Activated naive CD4-positive, alpha-beta T cell treated with anti-CD3 and anti-CD28 coated beads for 36 hours (primary cell): ENCODE data around the gene ELMOD3. TPM values are rescaled to one million over a fixed set of nuclear protein-coding genes. Genes with fewer than 3 reads are reported as not detected.
A peak's percentile ranks its signal among the peaks of the same experiment; 100 is the strongest.
"Not testable (repeated sequence)": the region's sequence is repeated elsewhere in the genome, so short reads cannot be mapped to it uniquely, and the experiment has no call there.

Experiments
- CTCF ChIA-PET: fragments of 350-600 bp; sonication (Branson Sonifier 250); formaldehyde crosslinking; loops from one replicate; lab custom pipeline; 2021; ENCODE audit warnings: antibody characterized with exemption; lab: Charles Lee
- DNase-seq: peaks from one replicate; pipeline ENCODE4 v3.0.0-alpha.2; 2020
- H3K27ac Mint-ChIP-seq: one replicate; pipeline ENCODE4 v1.8.0; 2021; ENCODE audit warnings: mild to moderate bottlenecking, mixed read lengths
- H3K27me3 Mint-ChIP-seq: one replicate; pipeline ENCODE4 v1.8.0; 2021; ENCODE audit warnings: low read depth, mixed read lengths
- H3K36me3 Mint-ChIP-seq: one replicate; pipeline ENCODE4 v1.8.0; 2021; ENCODE audit warnings: low read depth, mixed read lengths
- H3K4me1 Mint-ChIP-seq: one replicate; pipeline ENCODE4 v1.8.0; 2021; ENCODE audit warnings: low read depth, mixed read lengths
- H3K4me3 Mint-ChIP-seq: one replicate; pipeline ENCODE4 v1.8.0; 2021; ENCODE audit warnings: mild to moderate bottlenecking, moderate library complexity, mixed read lengths
- H3K9me3 Mint-ChIP-seq: one replicate; pipeline ENCODE4 v1.8.0; 2021; ENCODE audit warnings: mixed read lengths
- intact Hi-C: fragments of 100-400 bp; cut with micrococcal nuclease; formaldehyde crosslinking; loops from one replicate; pipeline ENCODE4 v1.15.1; 2023
- total RNA-seq, 2 experiments: library from RNA; stranded (reverse); gene quantifications; one replicate each; pipeline ENCODE4 v1.2.3, GENCODE V29; 2021

Gene ELMOD3
- total RNA-seq, 2 experiments from 2014 or later: 14.8 to 15.4 TPM

DNA sequence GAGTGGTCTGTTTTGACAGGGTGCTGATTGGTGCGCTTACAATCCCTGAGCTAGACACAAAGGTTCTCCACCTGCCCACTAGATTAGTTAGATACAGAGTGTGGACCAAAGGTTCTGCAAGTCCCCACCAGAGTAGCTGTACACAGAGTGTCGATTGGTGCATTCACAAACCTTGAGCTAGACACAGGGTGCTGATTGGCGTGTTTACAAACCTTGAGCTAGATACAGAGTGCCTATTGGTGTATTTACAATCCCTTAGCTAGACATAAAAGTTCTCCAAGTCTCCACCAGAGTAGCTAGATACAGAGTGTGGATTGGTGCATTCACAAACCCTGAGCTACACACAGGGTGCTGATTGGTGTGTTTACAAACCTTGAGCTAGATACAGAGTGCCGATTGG, 20.7 kb upstream of the ELMOD3 start:
- H3K27me3 Mint-ChIP-seq, DNase-seq, H3K36me3 Mint-ChIP-seq, H3K9me3 Mint-ChIP-seq, intact Hi-C loops, H3K4me3 Mint-ChIP-seq, H3K27ac Mint-ChIP-seq, H3K4me1 Mint-ChIP-seq: not testable (repeated sequence)
- CTCF ChIA-PET: interaction anchor here (0.6 kb wide), 1 partner anchor 267 kb away, joined by 3 read pairs; no protein-coding TSS in a partner anchor

DNA sequence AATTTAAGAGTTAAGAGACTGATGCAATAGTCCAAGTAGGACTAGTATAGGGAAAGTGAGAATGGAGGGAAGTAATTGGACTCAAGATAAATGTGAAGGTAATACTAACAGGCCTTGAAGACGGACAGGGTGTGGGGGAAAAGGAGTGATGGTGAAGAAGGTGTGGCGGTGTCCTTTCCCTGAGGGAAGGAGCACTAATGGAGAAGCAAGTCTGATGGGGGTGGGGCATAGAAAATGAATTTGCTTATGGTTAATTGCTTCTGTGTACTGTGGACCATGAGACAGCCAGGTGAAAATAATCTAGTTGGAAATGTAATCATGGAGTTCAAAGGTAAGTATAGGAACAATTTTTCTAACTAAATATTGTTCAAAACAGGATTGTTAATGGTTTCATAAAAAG, 19.6 kb upstream of the ELMOD3 start:
- intact Hi-C loops: no loop called here
- no peak for DNase-seq
- Mint-ChIP-seq H3K36me3 (no peaks in the 10 kb centered on the region), H3K27me3 (no peaks in the 10 kb centered on the region), H3K27ac (no peak overlapping the region), H3K9me3 (no peaks in the 10 kb centered on the region), H3K4me1 (no peaks in the 10 kb centered on the region), H3K4me3 (no peak overlapping the region)
- CTCF ChIA-PET: no interaction called here

DNA sequence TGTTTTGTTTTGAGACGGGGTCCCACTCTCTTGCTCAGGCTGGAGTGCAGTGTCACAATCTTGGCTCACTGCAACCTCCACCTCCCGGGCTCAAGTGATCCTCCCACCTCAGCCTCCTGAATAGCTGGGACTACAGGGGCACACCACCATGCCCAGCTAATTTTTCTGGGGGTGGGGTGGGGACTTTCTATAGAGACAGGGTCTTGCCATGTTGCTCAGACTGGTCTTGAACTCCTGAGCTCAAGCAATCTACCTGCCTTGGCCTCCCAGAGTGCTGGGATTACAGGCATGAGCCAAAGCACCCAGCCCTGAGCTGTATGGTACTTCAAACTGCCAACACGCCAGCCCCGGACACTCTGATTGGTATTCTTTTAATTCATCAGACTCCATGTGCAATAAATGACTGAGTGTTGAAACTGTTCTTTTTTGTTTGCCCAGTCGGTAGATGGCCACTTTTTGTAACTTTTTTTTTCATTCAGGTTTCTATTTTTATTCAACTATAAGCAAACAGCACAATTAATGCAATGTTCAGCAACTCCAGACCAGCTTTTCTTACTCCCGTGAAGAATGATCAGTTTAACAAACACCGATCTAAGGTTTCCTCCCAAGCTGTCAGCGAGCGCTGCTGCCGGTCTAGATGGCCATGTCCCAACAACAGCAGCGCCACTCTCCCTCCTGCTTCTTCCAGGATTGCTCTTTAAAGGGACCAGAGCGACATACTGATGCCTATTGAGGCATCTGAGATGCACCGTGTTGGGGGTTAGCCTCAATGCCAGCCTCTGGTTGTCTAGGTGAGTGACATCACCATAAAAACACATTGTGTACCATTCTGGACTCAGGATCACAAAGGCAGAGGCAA, 14.3 kb upstream of the ELMOD3 start:
- intact Hi-C loops: no loop called here
- H3K27ac Mint-ChIP-seq: no peak overlapping the region
- CTCF ChIA-PET: interaction anchor here (1.7 kb wide), 1 partner anchor 9 kb away, joined by 3 read pairs; no protein-coding TSS in a partner anchor
- DNase-seq: no peak
- no peak overlapping the region for H3K4me3 Mint-ChIP-seq
- no peaks in the 10 kb centered on the region for H3K4me1 Mint-ChIP-seq
- H3K36me3 Mint-ChIP-seq: peaks cover 7% of the 10 kb centered on the region
- no peaks in the 10 kb centered on the region for H3K9me3 Mint-ChIP-seq
- H3K27me3 Mint-ChIP-seq: no peaks in the 10 kb centered on the region

DNA sequence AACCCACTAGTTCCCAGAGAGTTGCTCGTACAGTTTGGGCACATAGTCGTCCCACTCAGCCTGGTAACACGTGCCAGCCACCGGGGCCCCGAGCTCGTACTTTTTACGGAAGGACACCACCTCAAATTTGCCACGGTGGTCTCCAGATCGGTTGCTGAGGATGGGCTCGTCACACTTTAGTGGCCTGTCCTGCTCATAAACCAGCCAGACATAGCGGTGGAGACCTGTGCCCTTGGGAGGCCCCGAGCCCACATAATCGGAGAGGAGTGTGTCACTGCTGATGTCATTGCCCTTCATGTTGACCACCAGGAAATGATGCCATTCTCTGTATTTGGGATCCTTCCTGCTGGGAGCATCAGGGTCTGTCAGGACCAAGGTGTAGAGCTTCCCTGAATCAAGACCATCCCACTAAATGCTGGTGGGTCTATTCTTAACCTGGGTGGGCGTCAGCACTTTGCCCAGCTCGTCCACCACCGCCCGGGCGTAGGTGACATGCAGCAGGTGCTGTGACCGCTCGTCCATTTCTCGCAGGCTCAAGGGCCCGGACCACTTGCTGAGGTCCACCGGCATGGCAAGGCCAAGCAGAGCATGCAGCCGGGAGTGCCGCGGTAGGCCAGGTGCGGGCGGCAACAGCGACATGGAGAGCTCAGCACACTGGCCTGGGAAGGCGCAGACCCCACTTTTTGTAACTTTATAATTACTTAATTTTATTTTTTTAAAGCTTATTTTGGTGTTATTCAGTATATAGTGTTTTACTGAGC, 13.1 kb upstream of the ELMOD3 start:
- Mint-ChIP-seq H3K4me1 (no peaks in the 10 kb centered on the region), H3K36me3 (peaks cover 7% of the 10 kb centered on the region), H3K27ac (no peak overlapping the region), H3K9me3 (no peaks in the 10 kb centered on the region), H3K27me3 (no peaks in the 10 kb centered on the region), H3K4me3 (no peak overlapping the region)
- intact Hi-C loops: no loop called here
- CTCF ChIA-PET: no interaction called here
- DNase-seq: no peak

DNA sequence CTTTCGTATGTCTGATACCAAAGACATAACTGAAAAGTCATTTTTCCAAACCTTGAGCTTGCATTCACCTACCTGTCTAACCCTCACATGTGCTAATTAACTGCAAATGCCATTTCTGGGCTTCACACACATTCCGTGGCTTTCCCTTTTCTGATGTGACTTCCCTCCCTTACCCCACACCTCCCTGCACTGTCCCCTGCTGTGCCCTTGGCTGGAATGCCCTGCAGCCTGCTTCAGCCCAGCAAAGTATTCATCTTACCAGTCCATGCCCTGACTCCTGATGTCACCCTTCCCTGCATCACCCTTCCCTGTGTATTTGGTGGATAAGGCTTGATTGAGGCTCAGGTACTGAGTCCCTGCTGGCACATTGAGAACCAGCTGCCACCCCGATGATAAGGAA, 12.4 kb upstream of the ELMOD3 start:
- CTCF ChIA-PET: no interaction called here
- Mint-ChIP-seq H3K4me3 (no peak overlapping the region), H3K36me3 (peaks cover 12% of the 10 kb centered on the region), H3K4me1 (no peaks in the 10 kb centered on the region), H3K9me3 (no peaks in the 10 kb centered on the region), H3K27me3 (no peaks in the 10 kb centered on the region), H3K27ac (no peak overlapping the region)
- no peak for DNase-seq
- intact Hi-C loops: no loop called here

DNA sequence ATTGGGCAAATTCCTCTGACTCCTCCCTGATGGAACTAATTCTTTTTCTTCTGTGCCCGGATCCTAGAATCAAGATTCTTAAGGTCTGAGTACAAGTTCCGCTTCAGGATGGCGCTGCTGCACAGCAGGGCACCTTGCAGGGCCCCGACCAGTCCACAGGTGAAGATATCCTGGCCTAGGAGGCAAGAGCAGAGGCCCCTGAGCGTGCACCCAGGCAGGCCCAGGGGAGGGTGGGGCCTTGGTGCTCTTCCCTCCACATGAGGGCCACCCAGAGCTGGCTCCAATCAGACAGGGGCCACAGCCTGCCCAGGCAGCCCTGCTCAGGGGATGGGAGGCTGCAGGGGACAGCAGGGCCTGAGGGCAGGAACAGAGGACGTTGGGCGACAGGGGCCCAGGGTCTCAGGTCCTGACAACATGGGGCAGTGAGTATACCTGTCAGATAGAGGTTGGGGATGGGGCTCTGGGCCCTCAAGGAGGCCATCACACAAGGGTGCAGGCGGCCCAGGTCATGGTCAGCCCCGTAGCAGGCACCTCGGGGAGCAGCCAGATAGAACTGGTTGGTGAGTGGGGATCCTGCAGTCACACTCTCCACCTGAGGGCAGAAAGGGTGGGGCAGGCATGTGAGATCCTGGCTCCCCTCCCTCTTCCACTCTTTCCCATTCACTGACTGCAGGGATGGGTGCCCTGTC, 11.2 kb upstream of the ELMOD3 start:
- H3K27ac Mint-ChIP-seq, H3K27me3 Mint-ChIP-seq, H3K4me1 Mint-ChIP-seq, CTCF ChIA-PET, H3K9me3 Mint-ChIP-seq, DNase-seq, intact Hi-C loops, H3K4me3 Mint-ChIP-seq: not testable (repeated sequence)
- H3K36me3 Mint-ChIP-seq: peaks cover 12% of the 10 kb centered on the region

DNA sequence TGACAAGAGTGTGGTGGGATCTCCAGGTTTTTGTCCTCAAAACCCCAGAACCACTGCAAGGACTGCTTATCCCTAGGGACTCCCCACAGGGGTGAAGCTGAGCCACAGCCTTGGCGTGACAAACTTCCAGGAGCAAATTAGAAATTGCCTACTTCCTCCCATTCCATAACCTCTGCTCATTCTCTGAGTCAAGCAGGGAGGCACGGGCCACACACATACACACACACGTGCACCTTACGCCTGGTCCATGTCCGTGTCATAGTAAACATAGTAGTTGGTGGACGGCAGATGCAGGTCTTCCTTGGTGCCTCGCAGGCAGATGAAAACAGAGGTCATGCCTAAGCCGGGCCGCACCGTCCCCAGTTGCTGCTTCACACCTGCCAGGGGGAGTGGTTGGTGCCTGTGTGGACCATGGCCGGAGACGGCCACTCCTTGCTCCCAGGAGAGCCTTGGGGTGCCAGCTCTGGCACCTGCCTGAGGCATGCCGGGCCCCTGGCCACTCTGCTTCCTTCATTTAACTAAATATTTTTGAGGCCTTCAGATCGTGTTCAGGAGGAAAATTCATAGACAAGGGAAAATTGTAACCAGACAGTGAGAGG, 10.1 kb upstream of the ELMOD3 start:
- no peaks in the 10 kb centered on the region for H3K4me1 Mint-ChIP-seq
- CTCF ChIA-PET: no interaction called here
- intact Hi-C loops: no loop called here
- H3K36me3 Mint-ChIP-seq: peaks cover 14% of the 10 kb centered on the region
- H3K9me3 Mint-ChIP-seq: no peaks in the 10 kb centered on the region
- no peak for DNase-seq
- H3K4me3 Mint-ChIP-seq: no peak overlapping the region
- no peak overlapping the region for H3K27ac Mint-ChIP-seq
- no peaks in the 10 kb centered on the region for H3K27me3 Mint-ChIP-seq

DNA sequence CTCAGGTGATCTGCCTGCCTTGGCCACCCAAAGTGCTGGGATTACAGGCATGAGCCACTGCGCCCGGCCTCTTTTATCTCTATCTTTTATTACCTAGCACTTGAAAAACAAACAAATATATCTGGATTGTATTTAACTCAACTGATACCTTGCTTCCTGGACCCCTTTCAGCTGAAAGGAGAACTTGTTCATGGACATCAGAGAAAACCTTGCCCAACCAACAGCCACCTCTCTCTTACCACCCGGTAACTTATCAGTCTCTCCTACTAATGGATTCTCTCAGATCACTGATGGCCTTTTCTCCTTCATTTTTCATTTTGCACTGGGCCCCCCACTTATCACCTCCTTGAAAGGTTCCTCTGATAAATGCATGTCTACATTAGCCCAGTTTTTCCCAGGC, 7.0 kb upstream of the ELMOD3 start:
- CTCF ChIA-PET: no interaction called here
- DNase-seq: no peak
- Mint-ChIP-seq H3K27ac (no peak overlapping the region), H3K36me3 (peaks cover 27% of the 10 kb centered on the region), H3K9me3 (no peaks in the 10 kb centered on the region), H3K4me1 (peaks cover 2% of the 10 kb centered on the region), H3K4me3 (no peak overlapping the region), H3K27me3 (no peaks in the 10 kb centered on the region)
- intact Hi-C loops: no loop called here

DNA sequence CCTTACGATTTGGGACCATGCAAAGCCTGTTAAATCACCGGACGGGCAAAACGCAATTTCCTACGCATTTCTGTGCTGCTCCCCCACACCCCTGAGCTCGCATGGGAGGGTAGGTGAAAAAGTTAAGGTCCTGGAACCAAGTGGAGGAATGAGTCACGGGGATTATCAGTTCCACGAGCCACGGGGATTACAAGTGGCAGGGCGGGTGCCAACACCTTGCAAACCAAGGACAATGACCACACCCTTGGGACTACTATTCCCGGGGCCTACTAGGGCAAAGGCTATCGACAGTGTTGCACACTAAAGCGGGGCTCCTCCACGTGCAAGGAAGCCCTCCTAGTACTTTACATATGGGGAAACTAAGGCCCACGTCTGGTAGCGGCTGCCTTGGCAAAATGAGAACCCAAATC, 688 bp upstream of the ELMOD3 start:
- peaks cover 30% of the 10 kb centered on the region for H3K36me3 Mint-ChIP-seq

DNA sequence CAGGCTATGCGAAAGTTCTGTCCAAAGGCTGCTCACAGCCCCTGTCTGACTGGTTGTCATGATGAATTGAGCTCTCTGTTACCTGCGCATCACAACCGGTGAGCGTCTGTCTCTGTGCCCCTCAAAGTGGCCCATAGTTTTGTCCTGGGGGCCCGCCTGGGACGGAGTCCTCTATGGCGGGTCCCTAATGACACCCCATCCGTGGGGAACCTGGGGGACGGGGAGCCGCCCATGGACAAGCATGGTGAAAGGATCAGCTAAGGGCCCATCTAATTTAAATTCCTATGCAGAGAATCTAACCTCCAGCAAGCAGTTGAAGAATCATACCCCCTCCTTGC, 473 bp downstream of the ELMOD3 start:
- Mint-ChIP-seq H3K27ac (peak overlapping the region; percentile 96), H3K4me3 (peak overlapping the region; percentile 99), H3K27me3 (no peaks in the 10 kb centered on the region), H3K9me3 (no peaks in the 10 kb centered on the region), H3K4me1 (peaks cover 36% of the 10 kb centered on the region), H3K36me3 (peaks cover 26% of the 10 kb centered on the region)
- intact Hi-C loops: loop anchor here (10.0 kb wide), 1 partner anchor 840 kb away; the partner anchor contains the start of genes IMMT and MRPL35
- DNase-seq: peak; percentile 30
- CTCF ChIA-PET: interaction anchor here (1.8 kb wide), 1 partner anchor 197 kb away, joined by 6 read pairs; no protein-coding TSS in a partner anchor

More for the DNA sequence above, 688 bp upstream of the ELMOD3 start:
- H3K27ac Mint-ChIP-seq: peak overlapping the region; percentile 96
- H3K4me1 Mint-ChIP-seq: peaks cover 35% of the 10 kb centered on the region
- DNase-seq: peak; percentile 23
- H3K27me3 Mint-ChIP-seq: no peaks in the 10 kb centered on the region
- intact Hi-C loops: loop anchor here (1.0 to 10.0 kb wide), 10 partner anchors 26 to 841 kb away; partner anchors contain the start of genes C2orf68, GGCX, IMMT and MRPL35
- no peaks in the 10 kb centered on the region for H3K9me3 Mint-ChIP-seq
- H3K4me3 Mint-ChIP-seq: peak overlapping the region; percentile 99
- CTCF ChIA-PET: interaction anchor here (0.7 to 1.8 kb wide), 4 partner anchors 20 to 200 kb away, joined by 3 to 6 read pairs (median 3); no protein-coding TSS in a partner anchor

DNA sequence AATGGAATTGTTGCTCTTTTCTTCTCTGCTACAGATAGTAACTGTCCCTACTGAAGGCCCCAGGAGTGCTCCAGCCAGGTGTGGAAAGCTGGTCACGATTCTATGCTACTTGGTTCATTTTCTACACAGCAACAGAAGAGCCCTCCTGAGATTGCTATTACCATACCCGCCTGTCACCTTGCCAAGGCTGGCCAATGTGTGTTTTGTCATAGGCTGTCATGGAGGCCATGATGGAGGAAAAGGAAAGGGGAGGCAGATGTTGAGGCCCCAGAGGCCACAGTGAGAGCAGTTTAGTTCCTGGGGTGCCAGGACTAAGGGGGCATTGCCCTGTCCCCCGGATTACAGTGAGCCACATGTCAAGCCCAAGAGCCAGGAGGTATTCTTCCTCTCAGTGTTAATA, 952 bp downstream of the ELMOD3 start:
- Mint-ChIP-seq H3K9me3 (no peaks in the 10 kb centered on the region), H3K36me3 (peaks cover 24% of the 10 kb centered on the region), H3K27ac (no peak overlapping the region), H3K4me1 (peaks cover 36% of the 10 kb centered on the region), H3K4me3 (peak overlapping the region; percentile 99), H3K27me3 (no peaks in the 10 kb centered on the region)
- peak; percentile 14 for DNase-seq
- intact Hi-C loops: loop anchor here (10.0 kb wide), 1 partner anchor 839 kb away; the partner anchor contains the start of genes IMMT and MRPL35
- CTCF ChIA-PET: interaction anchor here (0.6 to 1.8 kb wide), 2 partner anchors 196 to 214 kb away, joined by 3 to 6 read pairs; no protein-coding TSS in a partner anchor
